OCI-LY7 (cell line): ENCODE data around the gene GEMIN7. TPM values are rescaled to one million over a fixed set of nuclear protein-coding genes. Genes with fewer than 3 reads are reported as not detected.

Source experiments
- BruUV-seq: library from RNA; stranded (reverse); fragments of 400-500 nt; replicated peaks from 2 replicates; lab custom pipeline; 2021; lab: Mats Ljungman, UMichigan
- CTCF ChIA-PET: fragments of 300-600 bp; sonication (Branson Sonifier 250); formaldehyde crosslinking; loops from one replicate; lab custom pipeline; 2022; ENCODE audit warnings: antibody characterized with exemption; ENCODE audit not compliant: unreplicated experiment; lab: Charles Lee
- POLR2A ChIA-PET: fragments of 300-600 bp; sonication (Branson Sonifier 250); formaldehyde crosslinking; loops from one replicate; lab custom pipeline; 2022; ENCODE audit warnings: antibody characterized with exemption; lab: Charles Lee
- DNase-seq: peaks from one replicate; pipeline ENCODE4 v3.0.0-alpha.2; 2015; ENCODE audit warnings: low spot score
- H2AFZ ChIP-seq: fragments of 200-600 bp; sonication (generic), shearing (Covaris generic); 2 replicates; pipeline ENCODE4 v1.6.1; 2014; ENCODE audit warnings: mild to moderate bottlenecking, antibody characterized with exemption, low read length, moderate library complexity
- H3K27ac ChIP-seq: fragments of 200-600 bp; sonication (generic); 2 replicates; pipeline ENCODE4 v1.5.1; 2014; ENCODE audit warnings: mixed run types, low read depth, mild to moderate bottlenecking, moderate library complexity, low read length, inconsistent platforms; ENCODE audit not compliant: poor library complexity, severe bottlenecking
- H3K36me3 ChIP-seq: fragments of 200-600 bp; sonication (generic); 2 replicates; pipeline ENCODE4 v1.6.1; 2014; ENCODE audit warnings: mild to moderate bottlenecking, antibody characterized with exemption, low read length, moderate library complexity, mixed read lengths; ENCODE audit not compliant: insufficient read depth
- H3K4me1 ChIP-seq: fragments of 200-600 bp; sonication (generic); 2 replicates; pipeline ENCODE4 v1.5.1; 2014; ENCODE audit warnings: mild to moderate bottlenecking, low read length; ENCODE audit not compliant: insufficient read depth, poor library complexity, severe bottlenecking
- H3K4me2 ChIP-seq: fragments of 200-600 bp; sonication (generic); 2 replicates; pipeline ENCODE4 v1.6.1; 2014; ENCODE audit warnings: mild to moderate bottlenecking, low read length
- H3K4me3 ChIP-seq: fragments of 200-600 bp; sonication (generic); 2 replicates; pipeline ENCODE4 v1.5.1; 2014; ENCODE audit warnings: mild to moderate bottlenecking, low read depth, low read length; ENCODE audit not compliant: poor library complexity, severe bottlenecking
- H3K79me2 ChIP-seq: fragments of 200-600 bp; sonication (generic); 2 replicates; pipeline ENCODE4 v1.6.1; 2016; ENCODE audit warnings: low read depth, mild to moderate bottlenecking, low read length, moderate library complexity, mixed read lengths; ENCODE audit not compliant: insufficient read depth
- H3K9me2 ChIP-seq: fragments of 200-600 bp; sonication (generic); 2 replicates; pipeline ENCODE4 v1.6.1; 2016; ENCODE audit warnings: mild to moderate bottlenecking, low read length, mixed read lengths; ENCODE audit not compliant: insufficient read depth
- H3K9me3 ChIP-seq: fragments of 200-600 bp; sonication (generic); 2 replicates; pipeline ENCODE4 v1.6.1; 2014; ENCODE audit warnings: mild to moderate bottlenecking, mixed run types, low read length, mixed read lengths
- H4K20me1 ChIP-seq: fragments of 200-600 bp; sonication (generic); 2 replicates; pipeline ENCODE4 v1.6.1; 2014; ENCODE audit warnings: mild to moderate bottlenecking, antibody characterized with exemption, low read length, moderate library complexity, mixed read lengths; ENCODE audit not compliant: insufficient read depth
- EZH2phosphoT487 ChIP-seq: fragments of 200-600 bp; sonication (generic); IDR thresholded peaks from 2 replicates; pipeline ENCODE4 v1.6.1; 2018; ENCODE audit warnings: low read depth, borderline replicate concordance, mild to moderate bottlenecking, mixed run types, antibody characterized with exemption, low read length, moderate library complexity, mixed read lengths
- intact Hi-C: fragments of 100-400 bp; cut with micrococcal nuclease; formaldehyde crosslinking; loops from one replicate; pipeline ENCODE4 v1.10.0; 2022; ENCODE audit not compliant: unreplicated experiment
- total RNA-seq, 2 experiments: library from RNA; depleted of rRNA in 1 of 2; stranded (reverse); fragments of >200 nt in 1 of 2; shearing (Covaris generic) in 1 of 2; gene quantifications; 2 replicates each; pipeline ENCODE4 v1.2.3, GENCODE V29; 2014 to 2022
- TF ChIP-seq, protein P1 (sequence below): fragments of 200-600 bp; sonication (generic); conservative IDR thresholded peaks from 2 replicates; pipeline ENCODE4 v1.5.1; 2014; ENCODE audit warnings: mild to moderate bottlenecking, antibody characterized with exemption, low read length, moderate library complexity, mixed read lengths

GEMIN7 gene
- total RNA-seq, 2 experiments from 2014 or later = 46.3 to 60.0 TPM

DNA sequence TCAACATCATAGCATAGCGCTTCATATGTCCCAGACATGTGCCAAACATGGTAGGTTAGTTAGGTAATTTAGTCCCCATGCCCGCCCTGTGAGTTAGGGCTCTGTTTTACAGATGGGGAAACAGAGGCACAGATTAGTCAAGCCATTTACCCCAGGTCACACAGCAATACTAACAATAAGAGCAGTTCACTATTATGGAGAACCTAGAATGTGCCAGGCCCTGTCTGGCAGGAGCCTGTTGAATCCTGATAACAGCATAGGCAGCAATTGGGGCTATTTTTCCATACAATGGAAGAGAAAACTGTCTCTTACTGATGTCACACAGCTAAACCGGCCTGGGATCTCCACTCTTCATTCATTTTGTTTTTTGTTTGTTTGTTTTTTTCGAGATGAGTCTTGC is 7.4 kb downstream of the GEMIN7 start:
- no TSS peak for BruUV-seq

DNA sequence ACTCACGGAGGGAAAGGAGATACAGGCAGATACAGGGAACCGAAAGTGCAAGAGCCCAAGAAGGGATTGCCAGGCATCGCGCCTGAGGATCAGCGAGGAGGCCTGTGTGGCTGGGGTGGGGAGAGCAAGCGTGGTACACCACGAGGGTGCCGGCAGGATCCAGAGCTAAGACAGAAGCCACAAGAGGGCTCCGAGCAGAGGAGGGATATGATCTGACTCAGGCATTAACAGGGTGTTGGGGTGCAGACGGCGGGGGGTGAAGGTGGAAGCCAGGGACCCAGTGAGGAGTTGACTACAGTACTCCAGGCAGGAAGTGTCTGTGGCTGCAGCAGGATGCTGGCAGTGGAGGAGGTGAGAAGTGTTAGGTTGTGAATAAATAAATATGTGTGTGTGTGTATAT is 8.5 kb downstream of the GEMIN7 start:
- intact Hi-C loops = no loop called here

More for the DNA sequence above, 7.4 kb downstream of the GEMIN7 start:
- CTCF ChIA-PET = no interaction called here
- no peaks in the 10 kb centered on the region for H3K9me3 ChIP-seq
- intact Hi-C loops = no loop called here
- no peak for DNase-seq
- H4K20me1 ChIP-seq = no peaks in the 10 kb centered on the region; the same call in 1 of the 2 replicates
- peaks cover 73% of the 10 kb centered on the region for H3K36me3 ChIP-seq
- no peak overlapping the region for H2AFZ ChIP-seq
- no peak overlapping the region for H3K27ac ChIP-seq
- H3K4me1 ChIP-seq = peaks cover 7% of the 10 kb centered on the region
- TF ChIP-seq, protein P1, sequence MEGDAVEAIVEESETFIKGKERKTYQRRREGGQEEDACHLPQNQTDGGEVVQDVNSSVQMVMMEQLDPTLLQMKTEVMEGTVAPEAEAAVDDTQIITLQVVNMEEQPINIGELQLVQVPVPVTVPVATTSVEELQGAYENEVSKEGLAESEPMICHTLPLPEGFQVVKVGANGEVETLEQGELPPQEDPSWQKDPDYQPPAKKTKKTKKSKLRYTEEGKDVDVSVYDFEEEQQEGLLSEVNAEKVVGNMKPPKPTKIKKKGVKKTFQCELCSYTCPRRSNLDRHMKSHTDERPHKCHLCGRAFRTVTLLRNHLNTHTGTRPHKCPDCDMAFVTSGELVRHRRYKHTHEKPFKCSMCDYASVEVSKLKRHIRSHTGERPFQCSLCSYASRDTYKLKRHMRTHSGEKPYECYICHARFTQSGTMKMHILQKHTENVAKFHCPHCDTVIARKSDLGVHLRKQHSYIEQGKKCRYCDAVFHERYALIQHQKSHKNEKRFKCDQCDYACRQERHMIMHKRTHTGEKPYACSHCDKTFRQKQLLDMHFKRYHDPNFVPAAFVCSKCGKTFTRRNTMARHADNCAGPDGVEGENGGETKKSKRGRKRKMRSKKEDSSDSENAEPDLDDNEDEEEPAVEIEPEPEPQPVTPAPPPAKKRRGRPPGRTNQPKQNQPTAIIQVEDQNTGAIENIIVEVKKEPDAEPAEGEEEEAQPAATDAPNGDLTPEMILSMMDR = no peak
- TF ChIP-seq EZH2phosphoT487 = no peak
- POLR2A ChIA-PET = no interaction called here
- H3K4me2 ChIP-seq = no peak overlapping the region
- H3K4me3 ChIP-seq = no peak overlapping the region
- H3K79me2 ChIP-seq = peaks cover 48% of the 10 kb centered on the region
- H3K9me2 ChIP-seq = no peaks in the 10 kb centered on the region

DNA sequence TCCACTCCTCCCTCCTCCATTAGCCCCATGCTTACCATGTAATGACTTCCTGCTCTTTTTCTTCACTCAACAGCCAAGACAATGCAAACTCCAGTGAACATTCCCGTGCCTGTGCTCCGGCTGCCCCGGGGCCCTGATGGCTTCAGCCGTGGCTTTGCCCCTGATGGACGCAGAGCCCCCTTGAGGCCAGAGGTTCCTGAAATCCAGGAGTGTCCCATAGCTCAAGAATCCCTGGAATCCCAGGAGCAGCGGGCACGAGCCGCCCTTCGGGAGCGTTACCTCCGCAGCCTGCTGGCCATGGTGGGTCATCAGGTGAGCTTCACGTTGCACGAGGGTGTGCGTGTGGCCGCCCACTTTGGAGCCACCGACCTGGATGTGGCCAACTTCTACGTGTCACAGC is 11.0 kb downstream of the GEMIN7 start:
- peaks cover 59% of the 10 kb centered on the region for H3K36me3 ChIP-seq
- H3K4me1 ChIP-seq = peaks cover 25% of the 10 kb centered on the region
- no peaks in the 10 kb centered on the region for H3K9me3 ChIP-seq
- DNase-seq = no peak
- H2AFZ ChIP-seq = no peak overlapping the region
- H4K20me1 ChIP-seq = peaks cover 7% of the 10 kb centered on the region
- peaks cover 44% of the 10 kb centered on the region for H3K79me2 ChIP-seq
- TF ChIP-seq, protein P1 = no peak
- TF ChIP-seq EZH2phosphoT487 = no peak
- no peak overlapping the region for H3K27ac ChIP-seq
- POLR2A ChIA-PET = no interaction called here
- H3K4me2 ChIP-seq = no peak overlapping the region
- H3K4me3 ChIP-seq = no peak overlapping the region
- H3K9me2 ChIP-seq = no peaks in the 10 kb centered on the region
- BruUV-seq = no TSS peak
- CTCF ChIA-PET = no interaction called here
- intact Hi-C loops = loop anchor here (5.0 kb wide), 1 partner anchor 87 kb away; the partner anchor contains the start of genes BLOC1S3 and TRAPPC6A

More for the DNA sequence above, 8.5 kb downstream of the GEMIN7 start:
- no TSS peak for BruUV-seq
- POLR2A ChIA-PET = no interaction called here
- peaks cover 62% of the 10 kb centered on the region for H3K36me3 ChIP-seq
- TF ChIP-seq, protein P1 = no peak
- no peak for TF ChIP-seq EZH2phosphoT487
- no peaks in the 10 kb centered on the region; the same call in 1 of the 2 replicates for H4K20me1 ChIP-seq
- H3K4me2 ChIP-seq = no peak overlapping the region
- CTCF ChIA-PET = no interaction called here
- no peak overlapping the region for H3K27ac ChIP-seq
- peaks cover 38% of the 10 kb centered on the region for H3K79me2 ChIP-seq
- H3K4me3 ChIP-seq = no peak overlapping the region
- H3K9me2 ChIP-seq = no peaks in the 10 kb centered on the region
- peaks cover 11% of the 10 kb centered on the region for H3K4me1 ChIP-seq
- no peak for DNase-seq
- no peaks in the 10 kb centered on the region for H3K9me3 ChIP-seq
- H2AFZ ChIP-seq = no peak overlapping the region
